ENCODE data around the gene CAPN14. TPM values are rescaled to one million over a fixed set of nuclear protein-coding genes. Genes with fewer than 3 reads are reported as not detected.

CAPN14 gene
- total RNA-seq, 1 donor from 2014 or later, result 0.10 TPM

- Mint-ChIP-seq H3K27me3 (ENCODE audit: low read depth) (peaks cover 27% of the 10 kb centered on the region), H3K4me1 (ENCODE audit: low read depth) (peaks cover 14% of the 10 kb centered on the region), H3K36me3 (ENCODE audit: low read depth) (no peaks in the 10 kb centered on the region), H3K4me3 (ENCODE audit: unreplicated experiment) (no peak overlapping the region), H3K27ac (ENCODE audit: unreplicated experiment) (no peak overlapping the region), H3K9me3 (ENCODE audit: low read depth) (no peaks in the 10 kb centered on the region)
- TF ChIP-seq CTCF (IDR thresholded peaks at IDR 0.05), result no peak
- DNase-seq (ENCODE audit: low spot score), result no peak
Observed at GRCh38 chr2:31124904-31125303, 92.4 kb downstream of the CAPN14 start.

Other genes with a start within 250 kb of the CAPN14 start
- 0.70 to 17.8 TPM (median 16.2 TPM) in 3 replicates for gene GALNT14, start 79.1 kb downstream of the CAPN14 start, total RNA-seq
- 22.3 to 29.9 TPM (median 24.0 TPM) in 3 replicates for gene EHD3, start 16.6 kb upstream of the CAPN14 start, total RNA-seq
- 0.12 to 0.23 TPM (median 0.17 TPM) in 3 replicates for gene XDH, start 197.2 kb upstream of the CAPN14 start, total RNA-seq